ENCODE data around the gene MYH15. TPM values are rescaled to one million over a fixed set of nuclear protein-coding genes. Genes with fewer than 3 reads are reported as not detected.

Gene MYH15
- total and polyA plus RNA-seq, 4 donors, result 0.01 to 0.08 (median 0.05) TPM; not detected in 1

DNA sequence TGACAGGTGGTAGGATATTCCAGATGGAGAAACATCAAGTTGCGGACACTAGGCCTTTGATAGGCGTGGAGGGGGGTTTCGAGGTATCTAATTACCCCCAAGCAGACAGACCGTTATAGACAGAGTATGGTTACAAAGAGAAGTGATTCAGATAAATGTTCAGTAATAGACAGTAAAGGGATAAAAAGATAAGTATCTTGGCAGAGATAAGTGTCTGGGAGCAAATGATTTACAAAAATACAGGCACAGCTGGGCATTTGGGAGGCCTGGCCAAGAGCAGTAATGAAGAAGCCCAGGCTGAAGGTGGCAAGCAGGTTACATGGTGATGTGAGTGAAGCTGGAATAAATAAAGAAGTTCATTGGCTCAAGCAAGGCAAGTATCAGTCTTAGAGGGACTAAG, 659 bp upstream of the MYH15 start:
- Histone ChIP-seq H3K9me3 (ENCODE audit: control insufficient read depth in 4 of 4, low read length in 3 of 4) (no peaks in the 10 kb centered on the region), H3K4me1 (ENCODE audit: control insufficient read depth in 4 of 4, insufficient read depth in 4 of 4, low read length in 3 of 4) (no peaks in the 10 kb centered on the region), H3K9ac (ENCODE audit: low read depth in 1 of 2, low read length in 2 of 2) (no peak overlapping the region), H3K4me3 (ENCODE audit: low read depth in 1 of 3, low read length in 3 of 3) (no peak overlapping the region), H3K27me3 (ENCODE audit: control insufficient read depth in 4 of 4, insufficient read depth in 4 of 4, low read length in 3 of 4) (peaks cover 0 to 5% (median 1%) of the 10 kb centered on the region in 4 donors), H3K27ac (ENCODE audit: low read depth in 1 of 2, low read length in 2 of 2) (no peak overlapping the region), H3K36me3 (ENCODE audit: control insufficient read depth in 4 of 4, insufficient read depth in 3 of 4, low read depth in 1 of 4, low read length in 3 of 4) (no peaks in the 10 kb centered on the region)
- 92% methylated on average over 4 of the region's 4 CpGs for WGBS
- no peak for DNase-seq (ENCODE audit: low spot score)
- TF ChIP-seq TAF1 (conservative IDR thresholded peaks at IDR 0.05), result no peak
- TF ChIP-seq RXRA (IDR thresholded peaks at IDR 0.05), result no peak
- no peak for TF ChIP-seq FOXA2 (IDR thresholded peaks at IDR 0.05)
- TF ChIP-seq FOXA1 (IDR thresholded peaks at IDR 0.05), result no peak
- TF ChIP-seq, protein P1, sequence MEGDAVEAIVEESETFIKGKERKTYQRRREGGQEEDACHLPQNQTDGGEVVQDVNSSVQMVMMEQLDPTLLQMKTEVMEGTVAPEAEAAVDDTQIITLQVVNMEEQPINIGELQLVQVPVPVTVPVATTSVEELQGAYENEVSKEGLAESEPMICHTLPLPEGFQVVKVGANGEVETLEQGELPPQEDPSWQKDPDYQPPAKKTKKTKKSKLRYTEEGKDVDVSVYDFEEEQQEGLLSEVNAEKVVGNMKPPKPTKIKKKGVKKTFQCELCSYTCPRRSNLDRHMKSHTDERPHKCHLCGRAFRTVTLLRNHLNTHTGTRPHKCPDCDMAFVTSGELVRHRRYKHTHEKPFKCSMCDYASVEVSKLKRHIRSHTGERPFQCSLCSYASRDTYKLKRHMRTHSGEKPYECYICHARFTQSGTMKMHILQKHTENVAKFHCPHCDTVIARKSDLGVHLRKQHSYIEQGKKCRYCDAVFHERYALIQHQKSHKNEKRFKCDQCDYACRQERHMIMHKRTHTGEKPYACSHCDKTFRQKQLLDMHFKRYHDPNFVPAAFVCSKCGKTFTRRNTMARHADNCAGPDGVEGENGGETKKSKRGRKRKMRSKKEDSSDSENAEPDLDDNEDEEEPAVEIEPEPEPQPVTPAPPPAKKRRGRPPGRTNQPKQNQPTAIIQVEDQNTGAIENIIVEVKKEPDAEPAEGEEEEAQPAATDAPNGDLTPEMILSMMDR (IDR thresholded peaks at IDR 0.05; ENCODE audit: low read depth, low read length, missing input control), result no peak
- TF ChIP-seq, protein P2, sequence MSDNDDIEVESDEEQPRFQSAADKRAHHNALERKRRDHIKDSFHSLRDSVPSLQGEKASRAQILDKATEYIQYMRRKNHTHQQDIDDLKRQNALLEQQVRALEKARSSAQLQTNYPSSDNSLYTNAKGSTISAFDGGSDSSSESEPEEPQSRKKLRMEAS (IDR thresholded peaks at IDR 0.05), result no peak
- TF ChIP-seq GABPA (IDR thresholded peaks at IDR 0.05 in 1 of 2, conservative IDR thresholded peaks at IDR 0.05 in 1 of 2), result no peak
- TF ChIP-seq, protein P3, sequence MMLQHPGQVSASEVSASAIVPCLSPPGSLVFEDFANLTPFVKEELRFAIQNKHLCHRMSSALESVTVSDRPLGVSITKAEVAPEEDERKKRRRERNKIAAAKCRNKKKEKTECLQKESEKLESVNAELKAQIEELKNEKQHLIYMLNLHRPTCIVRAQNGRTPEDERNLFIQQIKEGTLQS (IDR thresholded peaks at IDR 0.05), result no peak
- no peak for TF ChIP-seq HNF4A (conservative IDR thresholded peaks at IDR 0.05)
- no peak for TF ChIP-seq HNF4G (IDR thresholded peaks at IDR 0.05)
- no peak for TF ChIP-seq NR2F2 (IDR thresholded peaks at IDR 0.05)
- TF ChIP-seq, protein P4, sequence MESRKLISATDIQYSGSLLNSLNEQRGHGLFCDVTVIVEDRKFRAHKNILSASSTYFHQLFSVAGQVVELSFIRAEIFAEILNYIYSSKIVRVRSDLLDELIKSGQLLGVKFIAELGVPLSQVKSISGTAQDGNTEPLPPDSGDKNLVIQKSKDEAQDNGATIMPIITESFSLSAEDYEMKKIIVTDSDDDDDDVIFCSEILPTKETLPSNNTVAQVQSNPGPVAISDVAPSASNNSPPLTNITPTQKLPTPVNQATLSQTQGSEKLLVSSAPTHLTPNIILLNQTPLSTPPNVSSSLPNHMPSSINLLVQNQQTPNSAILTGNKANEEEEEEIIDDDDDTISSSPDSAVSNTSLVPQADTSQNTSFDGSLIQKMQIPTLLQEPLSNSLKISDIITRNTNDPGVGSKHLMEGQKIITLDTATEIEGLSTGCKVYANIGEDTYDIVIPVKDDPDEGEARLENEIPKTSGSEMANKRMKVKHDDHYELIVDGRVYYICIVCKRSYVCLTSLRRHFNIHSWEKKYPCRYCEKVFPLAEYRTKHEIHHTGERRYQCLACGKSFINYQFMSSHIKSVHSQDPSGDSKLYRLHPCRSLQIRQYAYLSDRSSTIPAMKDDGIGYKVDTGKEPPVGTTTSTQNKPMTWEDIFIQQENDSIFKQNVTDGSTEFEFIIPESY (IDR thresholded peaks at IDR 0.05), result no peak
- TF ChIP-seq YY1 (IDR thresholded peaks at IDR 0.05), result no peak
- TF ChIP-seq EGR1 (IDR thresholded peaks at IDR 0.05; ENCODE audit: low read depth in 2 of 2), result no peak

DNA sequence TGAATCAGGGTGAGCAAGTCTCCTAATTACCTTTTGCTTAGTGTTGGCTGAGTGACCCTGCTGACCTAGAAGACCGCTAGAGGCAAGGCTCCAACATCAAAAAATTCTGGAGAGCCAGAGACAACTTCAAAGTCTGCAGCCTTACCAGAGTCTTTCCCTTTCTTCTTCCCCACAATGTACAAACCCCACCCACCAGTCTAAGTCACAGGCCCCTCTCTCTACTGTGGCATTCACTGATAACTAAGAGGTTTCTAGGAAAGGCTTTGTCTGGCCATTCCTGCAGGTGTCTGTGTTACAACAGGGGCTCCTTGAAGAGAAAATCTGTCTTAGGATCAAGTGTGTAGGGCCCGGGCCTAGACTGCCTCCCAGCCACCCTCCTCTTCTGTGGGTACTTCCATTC, 525 bp downstream of the MYH15 start:
- no peak for TF ChIP-seq JUND (IDR thresholded peaks at IDR 0.05)
- no peak for TF ChIP-seq HNF4A (conservative IDR thresholded peaks at IDR 0.05)
- TF ChIP-seq, protein P4 (IDR thresholded peaks at IDR 0.05), result no peak
- TF ChIP-seq FOXA1 (IDR thresholded peaks at IDR 0.05), result no peak
- TF ChIP-seq, protein P3 (IDR thresholded peaks at IDR 0.05), result no peak
- TF ChIP-seq, protein P5, sequence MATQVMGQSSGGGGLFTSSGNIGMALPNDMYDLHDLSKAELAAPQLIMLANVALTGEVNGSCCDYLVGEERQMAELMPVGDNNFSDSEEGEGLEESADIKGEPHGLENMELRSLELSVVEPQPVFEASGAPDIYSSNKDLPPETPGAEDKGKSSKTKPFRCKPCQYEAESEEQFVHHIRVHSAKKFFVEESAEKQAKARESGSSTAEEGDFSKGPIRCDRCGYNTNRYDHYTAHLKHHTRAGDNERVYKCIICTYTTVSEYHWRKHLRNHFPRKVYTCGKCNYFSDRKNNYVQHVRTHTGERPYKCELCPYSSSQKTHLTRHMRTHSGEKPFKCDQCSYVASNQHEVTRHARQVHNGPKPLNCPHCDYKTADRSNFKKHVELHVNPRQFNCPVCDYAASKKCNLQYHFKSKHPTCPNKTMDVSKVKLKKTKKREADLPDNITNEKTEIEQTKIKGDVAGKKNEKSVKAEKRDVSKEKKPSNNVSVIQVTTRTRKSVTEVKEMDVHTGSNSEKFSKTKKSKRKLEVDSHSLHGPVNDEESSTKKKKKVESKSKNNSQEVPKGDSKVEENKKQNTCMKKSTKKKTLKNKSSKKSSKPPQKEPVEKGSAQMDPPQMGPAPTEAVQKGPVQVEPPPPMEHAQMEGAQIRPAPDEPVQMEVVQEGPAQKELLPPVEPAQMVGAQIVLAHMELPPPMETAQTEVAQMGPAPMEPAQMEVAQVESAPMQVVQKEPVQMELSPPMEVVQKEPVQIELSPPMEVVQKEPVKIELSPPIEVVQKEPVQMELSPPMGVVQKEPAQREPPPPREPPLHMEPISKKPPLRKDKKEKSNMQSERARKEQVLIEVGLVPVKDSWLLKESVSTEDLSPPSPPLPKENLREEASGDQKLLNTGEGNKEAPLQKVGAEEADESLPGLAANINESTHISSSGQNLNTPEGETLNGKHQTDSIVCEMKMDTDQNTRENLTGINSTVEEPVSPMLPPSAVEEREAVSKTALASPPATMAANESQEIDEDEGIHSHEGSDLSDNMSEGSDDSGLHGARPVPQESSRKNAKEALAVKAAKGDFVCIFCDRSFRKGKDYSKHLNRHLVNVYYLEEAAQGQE (IDR thresholded peaks at IDR 0.05), result no peak
- no peak for TF ChIP-seq RXRA (IDR thresholded peaks at IDR 0.05)
- TF ChIP-seq, protein P1 (IDR thresholded peaks at IDR 0.05; ENCODE audit: low read depth, low read length, missing input control), result no peak
- TF ChIP-seq NR2F2 (IDR thresholded peaks at IDR 0.05), result no peak
- no peak for TF ChIP-seq TAF1 (conservative IDR thresholded peaks at IDR 0.05)
- TF ChIP-seq, protein P2 (IDR thresholded peaks at IDR 0.05), result no peak
- TF ChIP-seq SP1 (IDR thresholded peaks at IDR 0.05), result no peak
- TF ChIP-seq GABPA (IDR thresholded peaks at IDR 0.05 in 1 of 2, conservative IDR thresholded peaks at IDR 0.05 in 1 of 2), result no peak
- no peak for TF ChIP-seq RAD21 (IDR thresholded peaks at IDR 0.05)
- no peak for TF ChIP-seq FOXA2 (IDR thresholded peaks at IDR 0.05)
- no peak for TF ChIP-seq YY1 (IDR thresholded peaks at IDR 0.05)
- no peak for TF ChIP-seq HNF4G (IDR thresholded peaks at IDR 0.05)
- TF ChIP-seq EGR1 (IDR thresholded peaks at IDR 0.05; ENCODE audit: low read depth in 2 of 2), result no peak
- no peaks in the 10 kb centered on the region for H3K9me3 ChIP-seq (ENCODE audit: control insufficient read depth in 4 of 4, low read length in 3 of 4)
- H3K27ac ChIP-seq (ENCODE audit: low read depth in 1 of 2, low read length in 2 of 2), result no peak overlapping the region

More for the DNA sequence above, 525 bp downstream of the MYH15 start:
- Histone ChIP-seq H3K9ac (ENCODE audit: low read depth in 1 of 2, low read length in 2 of 2) (no peak overlapping the region), H3K4me3 (ENCODE audit: low read depth in 1 of 3, low read length in 3 of 3) (no peak overlapping the region), H3K27me3 (ENCODE audit: control insufficient read depth in 4 of 4, insufficient read depth in 4 of 4, low read length in 3 of 4) (peaks cover 0 to 2% (median 0%) of the 10 kb centered on the region in 4 donors), H3K36me3 (ENCODE audit: control insufficient read depth in 4 of 4, insufficient read depth in 3 of 4, low read depth in 1 of 4, low read length in 3 of 4) (no peaks in the 10 kb centered on the region), H3K4me1 (ENCODE audit: control insufficient read depth in 4 of 4, insufficient read depth in 4 of 4, low read length in 3 of 4) (no peaks in the 10 kb centered on the region)
- 94% methylated on average over 2 of the region's 2 CpGs for WGBS
- DNase-seq (ENCODE audit: low spot score), result no peak

Data from liver (tissue), 9 donors.